ENCODE measurements around the gene CACNB4.

Gene CACNB4

DNA sequence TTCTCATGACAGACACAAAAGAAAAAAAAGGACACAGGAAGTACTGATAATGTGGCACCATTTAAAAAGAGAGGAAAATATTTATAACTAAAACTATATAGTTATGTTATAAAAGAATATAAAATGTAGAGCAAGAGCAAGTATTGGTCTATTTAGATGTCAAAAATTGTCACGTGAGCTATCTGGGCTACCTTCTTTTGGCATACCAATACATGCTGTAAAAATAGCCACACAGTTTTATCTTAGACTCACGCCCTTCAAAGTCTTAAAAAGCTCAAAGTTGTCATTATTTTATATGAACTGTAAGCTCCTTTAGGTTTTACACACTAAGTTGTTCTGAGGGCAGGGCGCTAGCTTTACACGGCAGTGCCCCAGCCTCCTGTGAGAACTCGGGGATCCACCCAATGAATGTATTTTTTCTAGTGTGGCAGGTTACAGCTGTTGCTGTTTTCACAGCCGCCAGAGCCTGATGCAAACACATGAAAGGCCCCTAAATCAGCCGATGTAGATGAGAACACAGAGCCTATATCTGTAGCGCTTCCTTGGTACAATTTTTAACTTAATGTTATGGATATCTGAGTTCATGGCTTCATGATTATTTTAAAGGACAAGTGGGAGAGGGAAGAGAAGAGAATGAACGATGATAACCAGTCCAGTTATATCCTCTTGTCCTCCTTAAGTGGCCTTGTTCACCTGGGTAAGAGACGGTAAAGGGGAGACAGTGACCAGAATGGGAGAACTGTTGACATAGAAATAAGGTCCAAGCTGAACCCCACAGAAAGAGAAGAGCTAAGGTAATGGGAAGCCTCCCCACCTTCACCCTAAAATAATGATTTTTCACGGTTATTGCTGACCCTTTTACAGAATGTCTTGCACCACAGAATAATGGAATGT, 130.8 kb downstream of the CACNB4 start:
- CTCF ChIA-PET: no interaction called here
- POLR2A ChIA-PET: no interaction called here
- TF ChIP-seq ELF4 (IDR thresholded peaks at IDR 0.05) (no peak), CTBP1 (IDR thresholded peaks at IDR 0.05; ENCODE audit: borderline replicate concordance) (no peak), FOXA1 (IDR thresholded peaks at IDR 0.05) (no peak), L3MBTL2 (conservative IDR thresholded peaks at IDR 0.05) (no peak), NFRKB (IDR thresholded peaks at IDR 0.05) (no peak), HDGF (IDR thresholded peaks at IDR 0.05; ENCODE audit: borderline replicate concordance) (no peak), LEF1 (IDR thresholded peaks at IDR 0.05; ENCODE audit: borderline replicate concordance) (no peak), FOXM1 (IDR thresholded peaks at IDR 0.05; ENCODE audit: borderline replicate concordance) (no peak), TARDBP (IDR thresholded peaks at IDR 0.05) (no peak), SP1 (IDR thresholded peaks at IDR 0.05) (no peak), ARNT (IDR thresholded peaks at IDR 0.05) (no peak), BHLHE40 (IDR thresholded peaks at IDR 0.05; ENCODE audit: borderline replicate concordance) (no peak), FOXK2 (IDR thresholded peaks at IDR 0.05) (no peak), ZNF384 (IDR thresholded peaks at IDR 0.05) (no peak), SUZ12 (IDR thresholded peaks at IDR 0.05) (no peak)
- TF ChIP-seq, protein P1, sequence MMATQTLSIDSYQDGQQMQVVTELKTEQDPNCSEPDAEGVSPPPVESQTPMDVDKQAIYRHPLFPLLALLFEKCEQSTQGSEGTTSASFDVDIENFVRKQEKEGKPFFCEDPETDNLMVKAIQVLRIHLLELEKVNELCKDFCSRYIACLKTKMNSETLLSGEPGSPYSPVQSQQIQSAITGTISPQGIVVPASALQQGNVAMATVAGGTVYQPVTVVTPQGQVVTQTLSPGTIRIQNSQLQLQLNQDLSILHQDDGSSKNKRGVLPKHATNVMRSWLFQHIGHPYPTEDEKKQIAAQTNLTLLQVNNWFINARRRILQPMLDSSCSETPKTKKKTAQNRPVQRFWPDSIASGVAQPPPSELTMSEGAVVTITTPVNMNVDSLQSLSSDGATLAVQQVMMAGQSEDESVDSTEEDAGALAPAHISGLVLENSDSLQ (IDR thresholded peaks at IDR 0.05): no peak
- no peak for DNase-seq (ENCODE audit: extremely low spot score)

DNA sequence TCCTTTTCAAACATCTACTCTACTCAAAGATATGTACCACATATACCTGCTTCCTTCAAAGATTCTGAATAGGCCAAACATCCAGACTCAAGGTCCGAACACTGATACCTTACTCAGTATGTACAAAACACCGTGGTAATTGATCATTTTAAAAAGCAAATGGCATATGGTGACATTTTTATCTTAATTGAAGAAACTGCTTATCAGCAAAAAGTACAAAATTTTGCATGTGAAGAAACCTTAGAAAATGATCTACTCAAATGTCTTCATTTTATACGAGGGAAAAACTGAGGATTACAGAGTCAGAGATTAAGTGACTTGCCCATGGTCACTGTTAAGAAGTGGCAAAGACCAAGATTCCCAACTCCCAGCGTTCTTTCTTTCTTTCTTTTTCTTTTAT, 133.0 kb downstream of the CACNB4 start:
- no peak for DNase-seq (ENCODE audit: extremely low spot score)
- ChIA-PET POLR2A (no interaction called here), CTCF (no interaction called here)
- TF ChIP-seq LEF1 (IDR thresholded peaks at IDR 0.05; ENCODE audit: borderline replicate concordance) (no peak), ZNF384 (IDR thresholded peaks at IDR 0.05) (no peak), HDGF (IDR thresholded peaks at IDR 0.05; ENCODE audit: borderline replicate concordance) (no peak), FOXM1 (IDR thresholded peaks at IDR 0.05; ENCODE audit: borderline replicate concordance) (no peak), NFRKB (IDR thresholded peaks at IDR 0.05) (no peak), SUZ12 (IDR thresholded peaks at IDR 0.05) (no peak), ELF4 (IDR thresholded peaks at IDR 0.05) (no peak), FOXK2 (IDR thresholded peaks at IDR 0.05) (no peak), FOXA1 (IDR thresholded peaks at IDR 0.05) (no peak), TARDBP (IDR thresholded peaks at IDR 0.05) (no peak), BHLHE40 (IDR thresholded peaks at IDR 0.05; ENCODE audit: borderline replicate concordance) (no peak), L3MBTL2 (conservative IDR thresholded peaks at IDR 0.05) (no peak), SP1 (IDR thresholded peaks at IDR 0.05) (no peak), ARNT (IDR thresholded peaks at IDR 0.05) (no peak), CTBP1 (IDR thresholded peaks at IDR 0.05; ENCODE audit: borderline replicate concordance) (no peak)
- TF ChIP-seq, protein P1 (IDR thresholded peaks at IDR 0.05): no peak

DNA sequence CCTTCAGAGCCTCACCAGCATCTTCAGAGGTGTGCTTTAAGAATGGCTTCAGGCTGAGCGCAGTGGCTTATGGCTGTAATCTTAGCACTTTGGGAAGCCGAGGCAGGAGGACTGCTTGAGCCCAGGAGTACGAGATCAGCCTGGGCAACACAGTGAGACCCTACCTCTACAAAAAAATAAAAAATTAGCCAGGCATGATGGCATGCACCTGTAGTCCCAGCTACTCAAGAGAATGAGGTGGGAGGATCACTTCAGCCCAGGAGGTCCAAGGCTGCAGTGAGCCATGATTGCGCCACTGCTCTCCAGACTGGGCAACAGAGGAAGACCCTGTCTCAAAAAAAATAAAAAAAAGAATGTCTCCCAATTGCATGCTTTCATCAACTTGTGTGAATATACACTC, 137.3 kb downstream of the CACNB4 start:
- POLR2A ChIA-PET: no interaction called here
- no peak for DNase-seq (ENCODE audit: extremely low spot score)
- CTCF ChIA-PET: interaction anchor here (0.7 kb wide), 1 partner anchor 1019 kb away, joined by 3 read pairs; no protein-coding TSS in a partner anchor
- TF ChIP-seq CTBP1 (IDR thresholded peaks at IDR 0.05; ENCODE audit: borderline replicate concordance): no peak
- TF ChIP-seq SUZ12 (IDR thresholded peaks at IDR 0.05): no peak
- TF ChIP-seq FOXK2 (IDR thresholded peaks at IDR 0.05): no peak
- no peak for TF ChIP-seq LEF1 (IDR thresholded peaks at IDR 0.05; ENCODE audit: borderline replicate concordance)

DNA sequence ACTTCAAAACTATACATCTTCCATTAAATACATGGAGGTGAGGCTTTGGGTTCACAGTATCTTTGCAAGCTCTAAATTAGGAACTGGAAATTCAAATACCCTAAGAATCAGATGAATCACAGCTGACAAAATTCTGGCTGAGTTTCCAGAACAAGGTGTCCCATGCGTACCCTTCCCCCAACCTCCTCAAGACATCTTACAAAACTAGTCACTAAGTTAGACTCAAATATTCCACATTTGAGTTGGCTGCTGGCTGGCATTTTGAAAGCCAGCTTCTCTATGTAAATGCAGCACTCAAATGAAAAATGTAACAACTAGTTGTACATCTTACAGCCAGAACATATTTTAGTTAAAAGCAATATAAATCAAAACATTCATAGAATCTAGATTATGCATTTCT, 139.6 kb downstream of the CACNB4 start:
- TF ChIP-seq ARNT (IDR thresholded peaks at IDR 0.05) (no peak), FOXK2 (IDR thresholded peaks at IDR 0.05) (no peak)
- POLR2A ChIA-PET: no interaction called here
- no peak for DNase-seq (ENCODE audit: extremely low spot score)
- CTCF ChIA-PET: no interaction called here

DNA sequence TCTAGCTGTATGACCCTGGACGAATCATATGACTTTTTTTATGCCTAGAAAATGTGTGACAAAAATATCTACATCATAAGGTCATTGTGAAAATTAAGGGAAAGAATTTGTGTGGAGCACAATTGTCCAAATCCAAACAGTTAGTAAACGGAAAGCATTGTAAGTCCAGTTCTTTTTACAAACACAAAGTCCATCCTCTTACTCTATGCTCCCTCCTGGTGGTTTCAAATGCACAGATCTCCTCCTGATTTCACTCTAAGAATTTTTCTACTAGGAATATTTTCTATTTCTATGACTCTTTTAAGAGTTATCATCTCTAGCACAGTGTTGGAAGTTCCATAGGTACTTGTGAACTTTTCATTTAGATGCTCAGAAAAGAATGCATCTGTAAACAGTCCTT, 145.4 kb downstream of the CACNB4 start:
- DNase-seq (ENCODE audit: extremely low spot score): no peak
- ChIA-PET POLR2A (no interaction called here), CTCF (no interaction called here)
- TF ChIP-seq CTBP1 (IDR thresholded peaks at IDR 0.05; ENCODE audit: borderline replicate concordance) (no peak), FOXM1 (IDR thresholded peaks at IDR 0.05; ENCODE audit: borderline replicate concordance) (no peak), SP1 (IDR thresholded peaks at IDR 0.05) (no peak), ARNT (IDR thresholded peaks at IDR 0.05) (no peak), FOXK2 (IDR thresholded peaks at IDR 0.05) (no peak), HDGF (IDR thresholded peaks at IDR 0.05; ENCODE audit: borderline replicate concordance) (no peak), SUZ12 (IDR thresholded peaks at IDR 0.05) (no peak), ZNF384 (IDR thresholded peaks at IDR 0.05) (no peak), BHLHE40 (IDR thresholded peaks at IDR 0.05; ENCODE audit: borderline replicate concordance) (no peak), NFRKB (IDR thresholded peaks at IDR 0.05) (no peak), TARDBP (IDR thresholded peaks at IDR 0.05) (no peak), FOXA1 (IDR thresholded peaks at IDR 0.05) (no peak), ELF4 (IDR thresholded peaks at IDR 0.05) (no peak), L3MBTL2 (conservative IDR thresholded peaks at IDR 0.05) (no peak), LEF1 (IDR thresholded peaks at IDR 0.05; ENCODE audit: borderline replicate concordance) (no peak)
- TF ChIP-seq, protein P1 (IDR thresholded peaks at IDR 0.05): no peak

All from HEK293T (cell line).